Mesendoderm (in vitro differentiated cells): ENCODE data around the gene MAST4.

Experiments used
- DNase-seq: peaks from one replicate; pipeline ENCODE4 v3.0.0; 2013
- H2AK5ac ChIP-seq: 2 replicates; pipeline ENCODE4 v1.6.1; 2013; ENCODE audit warnings: low read length, inconsistent platforms
- H2BK120ac ChIP-seq: 2 replicates; pipeline ENCODE4 v1.6.1; 2013; ENCODE audit warnings: low read depth, mild to moderate bottlenecking, low read length, moderate library complexity, mixed read lengths
- H2BK15ac ChIP-seq: replicated peaks from 2 replicates; pipeline ENCODE4 v1.6.1; 2013; ENCODE audit warnings: low read depth, mild to moderate bottlenecking, moderate library complexity
- H2BK5ac ChIP-seq: 2 replicates; pipeline ENCODE4 v1.6.1; 2013; ENCODE audit warnings: low read length, inconsistent platforms
- H3K18ac ChIP-seq: 2 replicates; pipeline ENCODE4 v1.6.1; 2013; ENCODE audit warnings: mild to moderate bottlenecking, low read length, mixed read lengths
- H3K23ac ChIP-seq: one replicate; pipeline ENCODE4 v1.6.1; 2013; ENCODE audit warnings: low read length
- H3K27ac ChIP-seq: 2 replicates; pipeline ENCODE4 v1.5.1; 2013; ENCODE audit warnings: low read depth, mild to moderate bottlenecking, inconsistent platforms, low read length, moderate library complexity
- H3K27me3 ChIP-seq: 2 replicates; pipeline ENCODE4 v1.6.1; 2013; ENCODE audit warnings: low read length, control low read depth, mild to moderate bottlenecking, inconsistent platforms; ENCODE audit not compliant: insufficient read depth, poor library complexity
- H3K36me3 ChIP-seq: 2 replicates; pipeline ENCODE4 v1.6.1; 2013; ENCODE audit warnings: low read length, inconsistent platforms; ENCODE audit not compliant: control insufficient read depth, insufficient read depth
- H3K4ac ChIP-seq: one replicate; pipeline ENCODE4 v1.6.1; 2013; ENCODE audit warnings: low read depth, mild to moderate bottlenecking, low read length, moderate library complexity
- H3K4me1 ChIP-seq: 2 replicates; pipeline ENCODE4 v1.6.1; 2013; ENCODE audit warnings: low read depth, low read length, inconsistent platforms; ENCODE audit not compliant: control insufficient read depth
- H3K4me2 ChIP-seq: 2 replicates; pipeline ENCODE4 v1.6.1; 2013; ENCODE audit warnings: low read length
- H3K4me3 ChIP-seq: 2 replicates; pipeline ENCODE4 v1.5.1; 2013; ENCODE audit warnings: mild to moderate bottlenecking, low read length
- H3K56ac ChIP-seq: one replicate; pipeline ENCODE4 v1.6.1; 2013; ENCODE audit warnings: low read length
- H3K79me1 ChIP-seq: 2 replicates; pipeline ENCODE4 v1.6.1; 2013; ENCODE audit warnings: low read length, inconsistent platforms
- H3K79me2 ChIP-seq: 2 replicates; pipeline ENCODE4 v1.6.1; 2013; ENCODE audit warnings: mild to moderate bottlenecking, low read length; ENCODE audit not compliant: control insufficient read depth, insufficient read depth
- H3K9ac ChIP-seq: 2 replicates; pipeline ENCODE4 v1.6.1; 2013; ENCODE audit warnings: low read length, inconsistent platforms
- H4K5ac ChIP-seq: one replicate; pipeline ENCODE4 v1.6.1; 2013; ENCODE audit warnings: low read length
- H4K8ac ChIP-seq: one replicate; pipeline ENCODE4 v1.6.1; 2013; ENCODE audit warnings: low read depth, mild to moderate bottlenecking, control low read depth, low read length, moderate library complexity
- WGBS: extraction: QIAGEN DNeasy Blood & Tissue Kit; methylation state at CpG from one replicate; pipeline ENCODE4 v1.1.7; 2013; ENCODE audit warnings: low lambda C conversion rate, missing lambda C conversion rate; ENCODE audit not compliant: insufficient coverage; ENCODE audit errors: extremely low coverage; 5-methylcytosine and 5-hydroxymethylcytosine counted together

Gene MAST4

GRCh38 chr5:67190861-67191260, 594.7 kb downstream of the MAST4 start:
- Histone ChIP-seq H2BK15ac (no peak overlapping the region), H3K4ac (no peak overlapping the region), H2BK120ac (no peak overlapping the region), H3K36me3 (no peaks in the 10 kb centered on the region), H2AK5ac (no peak overlapping the region), H3K27ac (no peak overlapping the region), H4K5ac (no peak overlapping the region), H2BK5ac (no peak overlapping the region), H3K56ac (no peak overlapping the region), H3K79me1 (no peaks in the 10 kb centered on the region), H3K79me2 (no peaks in the 10 kb centered on the region), H3K23ac (no peak overlapping the region), H4K8ac (no peak overlapping the region), H3K4me3 (no peak overlapping the region), H3K4me2 (no peak overlapping the region), H3K9ac (no peak overlapping the region), H3K27me3 (no peaks in the 10 kb centered on the region), H3K4me1 (peaks cover 2% of the 10 kb centered on the region), H3K18ac (no peak overlapping the region)
- WGBS: no CpG with 5 or more reads among the region's 5 CpGs
- peak; percentile 81 for DNase-seq

GRCh38 chr5:67192719-67193438, 596.7 kb downstream of the MAST4 start:
- Histone ChIP-seq H2AK5ac (no peak overlapping the region), H3K4me3 (no peak overlapping the region), H4K8ac (no peak overlapping the region), H3K27ac (no peak overlapping the region), H3K9ac (no peak overlapping the region), H3K56ac (no peak overlapping the region), H3K4ac (no peak overlapping the region), H3K27me3 (no peaks in the 10 kb centered on the region), H4K5ac (no peak overlapping the region), H3K79me1 (no peaks in the 10 kb centered on the region), H2BK15ac (no peak overlapping the region), H3K36me3 (no peaks in the 10 kb centered on the region), H3K79me2 (no peaks in the 10 kb centered on the region), H3K4me1 (peaks cover 2% of the 10 kb centered on the region), H3K23ac (no peak overlapping the region), H3K4me2 (no peak overlapping the region), H2BK120ac (no peak overlapping the region), H2BK5ac (no peak overlapping the region), H3K18ac (no peak overlapping the region)
- WGBS: no CpG with 5 or more reads among the region's 9 CpGs
- no peak for DNase-seq

GRCh38 chr5:67193439-67193807, 597.2 kb downstream of the MAST4 start:
- Histone ChIP-seq H3K4me2 (no peak overlapping the region), H2BK5ac (no peak overlapping the region), H3K23ac (no peak overlapping the region), H2AK5ac (no peak overlapping the region), H3K4ac (no peak overlapping the region), H3K4me1 (peaks cover 2% of the 10 kb centered on the region), H2BK120ac (no peak overlapping the region), H2BK15ac (no peak overlapping the region), H3K56ac (no peak overlapping the region), H4K8ac (no peak overlapping the region), H3K27ac (no peak overlapping the region), H3K18ac (no peak overlapping the region), H3K9ac (no peak overlapping the region), H3K79me1 (no peaks in the 10 kb centered on the region), H3K36me3 (no peaks in the 10 kb centered on the region), H3K27me3 (no peaks in the 10 kb centered on the region), H3K4me3 (no peak overlapping the region), H3K79me2 (no peaks in the 10 kb centered on the region), H4K5ac (no peak overlapping the region)
- no peak for DNase-seq
- no CpG with 5 or more reads among the region's 2 CpGs for WGBS

- Histone ChIP-seq H3K27me3 (no peaks in the 10 kb centered on the region), H4K5ac (no peak overlapping the region), H3K4me3 (no peak overlapping the region), H2AK5ac (no peak overlapping the region), H3K23ac (no peak overlapping the region), H4K8ac (no peak overlapping the region), H3K56ac (no peak overlapping the region), H2BK120ac (no peak overlapping the region), H2BK15ac (no peak overlapping the region), H3K4me2 (no peak overlapping the region), H3K79me2 (no peaks in the 10 kb centered on the region), H3K9ac (no peak overlapping the region), H3K27ac (no peak overlapping the region), H3K18ac (no peak overlapping the region), H3K4me1 (peaks cover 2% of the 10 kb centered on the region), H3K79me1 (no peaks in the 10 kb centered on the region), H3K36me3 (no peaks in the 10 kb centered on the region), H2BK5ac (no peak overlapping the region), H3K4ac (no peak overlapping the region)
- no peak for DNase-seq
- no CpG with 5 or more reads among the region's 3 CpGs for WGBS
Measured at GRCh38 chr5:67194166-67194565, 598.0 kb downstream of the MAST4 start.

GRCh38 chr5:67195406-67196275, 599.4 kb downstream of the MAST4 start:
- Histone ChIP-seq H4K8ac (no peak overlapping the region), H3K4me2 (no peak overlapping the region), H3K4me1 (peaks cover 2% of the 10 kb centered on the region), H2AK5ac (no peak overlapping the region), H4K5ac (no peak overlapping the region), H3K79me2 (no peaks in the 10 kb centered on the region), H3K9ac (no peak overlapping the region), H3K27ac (no peak overlapping the region), H3K18ac (no peak overlapping the region), H3K4me3 (no peak overlapping the region), H3K36me3 (no peaks in the 10 kb centered on the region), H2BK15ac (no peak overlapping the region), H2BK5ac (no peak overlapping the region), H2BK120ac (no peak overlapping the region), H3K4ac (no peak overlapping the region), H3K27me3 (no peaks in the 10 kb centered on the region), H3K23ac (no peak overlapping the region), H3K56ac (no peak overlapping the region), H3K79me1 (no peaks in the 10 kb centered on the region)
- no peak for DNase-seq
- no CpG with 5 or more reads among the region's 7 CpGs for WGBS
